GM12875 (cell line): ENCODE data around the gene ZNHIT6.

ENCODE experiments used
- H3K4me3 ChIP-seq: one replicate; pipeline ENCODE4 v1.5.1; 2011; ENCODE audit warnings: low read depth, low read length, control low read depth
- CTCF ChIP-seq: IDR thresholded peaks from 2 replicates; pipeline ENCODE4 v1.5.1; 2011; ENCODE audit warnings: low read depth, mild to moderate bottlenecking, control low read depth, inconsistent platforms, low read length, moderate library complexity, borderline replicate concordance; ENCODE audit not compliant: insufficient read depth

The ZNHIT6 gene

GRCh38 chr1:85707990-85708828 is at the start of gene ZNHIT6:
ZNHIT6 (minus strand) TSS chr1:85708433; CDS start chr1:85708284, 149 bp downstream.
- peak within 1 kb of the TSS; percentile 74 for H3K4me3 ChIP-seq
- TF ChIP-seq CTCF: peak; percentile 49

GRCh38 chr1:85756864-85757263 is 48.6 kb upstream of the ZNHIT6 start:
- no peak for TF ChIP-seq CTCF
- H3K4me3 ChIP-seq: no peak overlapping the region

- H3K4me3 ChIP-seq: no peak overlapping the region
- no peak for TF ChIP-seq CTCF
Observed at GRCh38 chr1:85748120-85748519, 39.9 kb upstream of the ZNHIT6 start.

- TF ChIP-seq CTCF: no peak
- H3K4me3 ChIP-seq: no peak overlapping the region
Observed at GRCh38 chr1:85746777-85747176, 38.5 kb upstream of the ZNHIT6 start.

- no peak overlapping the region for H3K4me3 ChIP-seq
- no peak for TF ChIP-seq CTCF
Observed at GRCh38 chr1:85743814-85744213, 35.6 kb upstream of the ZNHIT6 start.

- no peak overlapping the region for H3K4me3 ChIP-seq
- TF ChIP-seq CTCF: no peak
Observed at GRCh38 chr1:85734931-85735330, 26.7 kb upstream of the ZNHIT6 start.
